HG03558 (cell line): ENCODE data around the gene SPTLC3.

ENCODE experiments used
- ATAC-seq: cut with Tn5 transposase; IDR thresholded peaks from one replicate; pipeline ENCODE4 v1.9.1; 2021; ENCODE audit warnings: moderate number of reproducible peaks; ENCODE audit not compliant: unreplicated experiment; ENCODE audit errors: extremely low read depth

SPTLC3 gene

GRCh38 chr20:13170771-13171170, 162.0 kb downstream of the SPTLC3 start:
- ATAC-seq = no peak

GRCh38 chr20:13173201-13173600, 164.4 kb downstream of the SPTLC3 start:
- no peak for ATAC-seq

GRCh38 chr20:13174402-13174801, 165.6 kb downstream of the SPTLC3 start:
- peak; percentile 56 for ATAC-seq

GRCh38 chr20:13180986-13181889, 172.5 kb downstream of the SPTLC3 start:
- ATAC-seq = no peak

- ATAC-seq = no peak
These were observed 174.2 kb downstream of the SPTLC3 start for GRCh38 chr20:13183005-13183404.

GRCh38 chr20:13186043-13186774, 177.4 kb downstream of the SPTLC3 start:
- no peak for ATAC-seq

GRCh38 chr20:13187899-13188298, 179.1 kb downstream of the SPTLC3 start:
- no peak for ATAC-seq

- no peak for ATAC-seq
These were observed 190.5 kb downstream of the SPTLC3 start for GRCh38 chr20:13199279-13199678.

GRCh38 chr20:13200767-13201500, 192.2 kb downstream of the SPTLC3 start:
- no peak for ATAC-seq

- no peak for ATAC-seq
These were observed 193.8 kb downstream of the SPTLC3 start for GRCh38 chr20:13202565-13202964.

GRCh38 chr20:13205425-13205824, 196.7 kb downstream of the SPTLC3 start:
- no peak for ATAC-seq

- no peak for ATAC-seq
These were observed 197.2 kb downstream of the SPTLC3 start for GRCh38 chr20:13205848-13206434.

- ATAC-seq = no peak
These were observed 198.2 kb downstream of the SPTLC3 start for GRCh38 chr20:13207016-13207415.

GRCh38 chr20:13211956-13212618, 203.3 kb downstream of the SPTLC3 start:
- ATAC-seq = no peak

GRCh38 chr20:13212750-13213149, 204.0 kb downstream of the SPTLC3 start:
- no peak for ATAC-seq

GRCh38 chr20:13213335-13213734, 204.6 kb downstream of the SPTLC3 start:
- ATAC-seq = no peak

GRCh38 chr20:13216533-13216932, 207.8 kb downstream of the SPTLC3 start:
- no peak for ATAC-seq
